ENCODE measurements around the gene GATAD1. TPM values are rescaled to one million over a fixed set of nuclear protein-coding genes. Genes with fewer than 3 reads are reported as not detected.
"Not testable (repeated sequence)": the region's sequence is repeated elsewhere in the genome, so short reads cannot be mapped to it uniquely, and the experiment has no call there.

The GATAD1 gene
- total and polyA plus RNA-seq, 12 donors: 10.0 to 25.2 (median 14.2) TPM

DNA sequence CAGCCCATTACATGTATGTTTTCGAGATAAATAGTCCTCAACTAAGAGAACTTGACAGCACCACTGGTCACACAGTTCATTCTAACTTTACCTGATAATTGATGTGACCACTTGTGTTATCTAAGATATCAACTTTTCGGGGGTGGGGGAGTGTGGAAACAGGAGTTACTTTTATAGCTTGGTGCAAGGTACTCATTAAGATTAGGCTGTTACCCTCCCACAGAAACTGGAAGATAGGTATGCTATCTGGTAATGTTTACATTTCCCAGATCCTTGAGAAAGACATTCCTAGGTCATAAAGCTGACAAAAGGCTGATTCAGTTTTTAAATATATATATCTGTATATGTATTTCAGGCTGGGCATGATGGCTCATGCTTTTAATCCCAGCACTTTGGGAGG, 19.4 kb downstream of the GATAD1 start:
- no peaks in the 10 kb centered on the region for H3K27me3 ChIP-seq
- no peak overlapping the region for H3K27ac ChIP-seq
- DNase-seq: no peak
- intact Hi-C loops (cut with DNase I): no loop called here
- H3K4me3 ChIP-seq: no peak overlapping the region
- H3K36me3 ChIP-seq: peaks cover 0 to 74% (median 0%) of the 10 kb centered on the region in 9 donors
- H3K4me1 ChIP-seq: no peaks in the 10 kb centered on the region
- H3K9me3 ChIP-seq: peaks cover 0 to 4% (median 0%) of the 10 kb centered on the region in 11 donors
- no peak for ATAC-seq
- TF ChIP-seq, protein P1, sequence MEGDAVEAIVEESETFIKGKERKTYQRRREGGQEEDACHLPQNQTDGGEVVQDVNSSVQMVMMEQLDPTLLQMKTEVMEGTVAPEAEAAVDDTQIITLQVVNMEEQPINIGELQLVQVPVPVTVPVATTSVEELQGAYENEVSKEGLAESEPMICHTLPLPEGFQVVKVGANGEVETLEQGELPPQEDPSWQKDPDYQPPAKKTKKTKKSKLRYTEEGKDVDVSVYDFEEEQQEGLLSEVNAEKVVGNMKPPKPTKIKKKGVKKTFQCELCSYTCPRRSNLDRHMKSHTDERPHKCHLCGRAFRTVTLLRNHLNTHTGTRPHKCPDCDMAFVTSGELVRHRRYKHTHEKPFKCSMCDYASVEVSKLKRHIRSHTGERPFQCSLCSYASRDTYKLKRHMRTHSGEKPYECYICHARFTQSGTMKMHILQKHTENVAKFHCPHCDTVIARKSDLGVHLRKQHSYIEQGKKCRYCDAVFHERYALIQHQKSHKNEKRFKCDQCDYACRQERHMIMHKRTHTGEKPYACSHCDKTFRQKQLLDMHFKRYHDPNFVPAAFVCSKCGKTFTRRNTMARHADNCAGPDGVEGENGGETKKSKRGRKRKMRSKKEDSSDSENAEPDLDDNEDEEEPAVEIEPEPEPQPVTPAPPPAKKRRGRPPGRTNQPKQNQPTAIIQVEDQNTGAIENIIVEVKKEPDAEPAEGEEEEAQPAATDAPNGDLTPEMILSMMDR (IDR thresholded peaks at IDR 0.05): no peak
- WGBS, 2 donors: 79 to 86% methylated on average over 2 of the region's 2 CpGs

DNA sequence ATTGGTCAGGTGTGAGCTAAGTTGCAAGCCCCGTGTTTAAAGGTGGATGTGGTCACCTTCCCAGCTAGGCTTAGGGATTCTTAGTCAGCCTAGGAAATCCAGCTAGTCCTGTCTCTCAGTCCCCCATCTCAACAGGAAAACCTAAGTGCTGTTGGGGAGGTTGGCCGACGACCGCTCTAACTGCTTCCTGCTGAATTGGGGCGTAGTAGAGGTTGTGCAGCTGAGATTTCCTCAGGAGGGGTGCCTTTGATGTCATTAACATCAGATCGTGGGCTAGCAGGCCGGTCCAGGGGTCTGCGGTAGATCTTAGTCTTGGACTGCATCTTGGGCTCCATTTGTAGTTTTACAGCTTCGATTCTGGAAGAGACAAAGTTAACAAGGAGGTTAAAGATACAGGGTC, 21.3 kb downstream of the GATAD1 start:
- H3K36me3 ChIP-seq: peaks cover 0 to 80% (median 0%) of the 10 kb centered on the region in 9 donors
- H3K27me3 ChIP-seq; H3K27ac ChIP-seq; DNase-seq; H3K4me1 ChIP-seq; H3K9me3 ChIP-seq; H3K4me3 ChIP-seq; intact Hi-C loops (cut with DNase I); ATAC-seq: not testable (repeated sequence)
- 96 to 98% methylated on average over 8 to 9 of the region's 9 CpGs for WGBS, 2 donors

DNA sequence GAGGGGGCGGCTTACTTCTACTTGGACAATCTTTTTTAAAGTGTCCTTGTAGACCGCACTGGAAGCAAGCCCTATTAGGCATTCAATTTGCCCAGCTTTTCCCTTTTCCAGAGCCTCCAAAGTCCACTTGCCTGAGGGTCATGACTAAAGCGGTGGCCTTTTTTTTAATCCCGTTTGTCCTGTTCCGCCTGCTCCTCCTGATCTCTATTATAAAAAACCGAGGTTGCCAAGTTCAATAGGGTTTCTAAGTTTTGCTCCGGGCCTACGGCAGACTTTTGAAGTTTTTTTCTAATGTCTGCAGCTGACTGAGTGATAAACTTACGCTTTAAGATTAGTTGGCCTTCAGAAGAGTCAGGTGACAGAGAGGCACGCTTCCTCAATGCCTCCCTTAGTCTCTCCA, 26.7 kb downstream of the GATAD1 start:
- H3K27ac ChIP-seq; ATAC-seq; intact Hi-C loops (cut with DNase I); DNase-seq; H3K27me3 ChIP-seq; H3K4me1 ChIP-seq; H3K4me3 ChIP-seq; H3K9me3 ChIP-seq: not testable (repeated sequence)
- WGBS, 2 donors: 87 to 88% methylated on average over 10 of the region's 10 CpGs
- H3K36me3 ChIP-seq: peaks cover 0 to 82% (median 0%) of the 10 kb centered on the region in 9 donors

DNA sequence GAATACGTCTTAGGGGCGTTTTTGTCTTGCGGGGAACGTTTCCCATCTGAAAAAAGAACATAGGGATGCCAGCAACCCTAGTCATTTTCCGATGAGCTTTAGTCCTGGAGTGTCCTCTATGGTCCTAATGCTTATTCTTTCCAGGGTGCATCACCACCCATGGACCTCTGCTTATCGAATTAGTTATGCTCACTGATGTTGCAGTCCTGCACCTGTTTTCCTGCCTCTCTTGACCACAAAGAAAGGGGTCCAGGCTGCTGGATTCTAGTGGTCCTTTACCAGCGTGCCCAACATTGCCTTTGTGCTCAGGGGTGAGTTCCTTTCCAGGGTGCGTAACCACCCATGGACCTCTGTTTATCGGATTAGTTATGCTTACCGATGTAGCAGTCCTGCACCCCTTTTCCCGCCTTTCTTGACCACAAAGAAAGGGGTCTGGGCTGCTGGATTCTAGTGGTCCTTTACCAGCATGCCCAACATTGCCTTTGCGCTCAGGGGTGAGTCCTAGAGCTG, 28.0 kb downstream of the GATAD1 start:
- DNase-seq; H3K9me3 ChIP-seq; H3K4me1 ChIP-seq; H3K4me3 ChIP-seq; intact Hi-C loops (cut with DNase I); H3K27ac ChIP-seq; H3K27me3 ChIP-seq; ATAC-seq: not testable (repeated sequence)
- peaks cover 0 to 83% (median 0%) of the 10 kb centered on the region in 9 donors for H3K36me3 ChIP-seq
- WGBS, 2 donors: 91 to 96% methylated on average over 12 of the region's 12 CpGs

DNA sequence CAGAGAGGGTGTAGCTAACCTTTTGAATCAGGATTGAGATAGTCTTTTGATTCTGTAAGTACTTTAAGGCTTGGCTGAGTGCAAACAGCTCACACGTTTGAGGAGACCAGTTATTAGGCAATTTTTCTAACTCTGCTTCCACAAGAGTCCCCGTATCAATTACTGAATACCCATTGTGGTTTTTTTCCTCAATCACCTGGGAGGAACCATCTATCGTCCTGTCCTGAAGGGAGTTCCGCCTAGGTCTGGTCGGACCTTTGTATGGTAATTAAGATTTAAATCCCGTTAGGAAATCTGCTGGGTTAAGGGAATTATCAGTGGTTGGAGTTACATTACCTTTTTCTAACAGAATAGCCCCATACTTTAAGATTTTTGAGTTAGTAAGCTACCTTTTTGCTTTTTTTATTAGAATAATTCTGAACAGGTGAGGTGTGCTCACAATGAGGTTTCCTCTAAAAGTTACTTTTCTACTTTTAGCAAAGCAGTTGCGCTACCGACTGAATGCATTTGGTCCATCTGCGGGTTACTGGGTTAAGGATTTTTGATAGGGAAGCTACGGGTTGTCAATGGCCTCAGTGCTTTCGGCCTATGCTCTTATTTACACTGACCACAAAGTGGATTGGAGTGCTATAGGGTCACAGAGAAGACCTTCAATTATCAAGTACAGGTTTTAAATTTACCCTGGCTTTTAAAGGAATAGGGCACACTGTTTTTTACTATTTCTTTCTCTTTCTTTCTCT, 28.7 kb downstream of the GATAD1 start:
- H3K36me3 ChIP-seq: peaks cover 0 to 76% (median 0%) of the 10 kb centered on the region in 9 donors
- DNase-seq; H3K27ac ChIP-seq; intact Hi-C loops (cut with DNase I); H3K4me3 ChIP-seq; ATAC-seq; H3K9me3 ChIP-seq; H3K27me3 ChIP-seq; H3K4me1 ChIP-seq: not testable (repeated sequence)
- 93 to 94% methylated on average over 11 of the region's 11 CpGs for WGBS, 2 donors

DNA sequence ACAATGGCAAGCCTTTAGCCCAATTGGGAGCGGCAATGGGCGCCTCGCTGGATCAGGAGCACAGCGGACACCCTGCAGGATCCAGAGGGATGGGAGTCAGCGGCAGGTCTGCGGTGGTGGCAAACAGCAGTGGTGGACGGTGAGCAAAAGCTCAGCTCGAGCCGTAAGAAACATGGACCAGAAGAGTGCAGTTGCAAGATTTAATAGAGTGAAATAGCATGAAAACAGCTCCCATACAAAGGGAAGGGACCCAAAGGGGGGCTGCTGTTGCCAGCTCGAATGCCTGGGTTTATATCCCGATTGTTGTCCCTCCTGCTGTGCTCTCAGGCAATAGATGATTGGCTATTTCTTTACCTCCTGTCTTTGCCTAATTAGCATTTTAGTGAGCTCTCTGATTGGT, 30.4 kb downstream of the GATAD1 start, which contains the start of gene ERVW-1:
ERVW-1 (minus strand) TSS at position 266 of the 400 bp plus-strand sequence. CDS start 7,565 bp downstream, outside the sequence.
- H3K36me3 ChIP-seq: peaks cover 0 to 64% (median 0%) of the 10 kb centered on the region in 9 donors
- H3K4me3 ChIP-seq; H3K27me3 ChIP-seq; H3K4me1 ChIP-seq; H3K27ac ChIP-seq; H3K9me3 ChIP-seq; DNase-seq; intact Hi-C loops (cut with DNase I); ATAC-seq: not testable (repeated sequence)
- WGBS, 2 donors: 94 to 96% methylated on average over 11 of the region's 11 CpGs

DNA sequence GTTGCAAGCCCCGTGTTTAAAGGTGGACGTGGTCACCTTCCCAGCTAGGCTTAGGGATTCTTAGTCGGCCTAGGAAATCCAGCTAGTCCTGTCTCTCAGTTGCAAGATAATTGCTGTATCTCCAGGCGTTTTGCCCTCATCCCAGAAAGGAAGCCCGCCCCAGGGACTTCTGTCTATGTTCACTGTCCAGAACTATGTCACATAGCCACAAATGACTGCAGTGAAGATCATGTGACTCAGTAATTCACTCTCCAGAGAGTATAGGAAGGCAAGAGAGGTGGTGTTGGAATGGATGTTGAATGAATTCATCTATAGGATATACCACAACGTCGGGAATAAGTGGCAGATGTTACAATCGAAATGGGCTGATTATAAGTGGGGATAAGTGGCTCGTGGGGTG, 30.8 kb downstream of the GATAD1 start:
- H3K36me3 ChIP-seq: peaks cover 0 to 62% (median 0%) of the 10 kb centered on the region in 9 donors
- no peak overlapping the region for H3K4me3 ChIP-seq
- no peak for DNase-seq
- no peaks in the 10 kb centered on the region for H3K4me1 ChIP-seq
- WGBS, 2 donors: 87% methylated on average over 9 of the region's 9 CpGs
- no peaks in the 10 kb centered on the region for H3K27me3 ChIP-seq
- no peak for ATAC-seq
- H3K27ac ChIP-seq: no peak overlapping the region
- intact Hi-C loops (cut with DNase I): no loop called here
- TF ChIP-seq, protein P1 (IDR thresholded peaks at IDR 0.05): no peak
- no peaks in the 10 kb centered on the region for H3K9me3 ChIP-seq
